Measurements from ENCODE around the gene CD300LG.

CD300LG gene

DNA sequence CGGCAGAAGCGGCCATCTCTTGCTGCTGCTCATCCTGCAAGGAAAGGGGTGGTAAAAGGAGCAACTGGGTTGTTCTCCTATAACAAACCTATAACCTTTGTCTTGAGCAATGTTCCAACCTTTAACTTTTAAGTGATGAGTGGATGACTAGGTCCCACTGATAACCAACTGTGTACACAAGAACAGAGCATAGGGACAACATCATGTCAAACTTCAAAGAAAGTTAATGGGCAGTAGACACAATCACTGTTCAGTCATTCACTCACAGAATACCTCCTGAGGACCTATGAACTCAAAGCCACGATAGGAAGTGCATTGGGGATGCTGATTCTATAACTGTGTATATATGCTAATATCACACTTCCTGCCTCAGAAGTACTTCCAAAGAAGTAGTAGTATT is 45.1 kb upstream of the CD300LG start:
- TF ChIP-seq, protein P1, sequence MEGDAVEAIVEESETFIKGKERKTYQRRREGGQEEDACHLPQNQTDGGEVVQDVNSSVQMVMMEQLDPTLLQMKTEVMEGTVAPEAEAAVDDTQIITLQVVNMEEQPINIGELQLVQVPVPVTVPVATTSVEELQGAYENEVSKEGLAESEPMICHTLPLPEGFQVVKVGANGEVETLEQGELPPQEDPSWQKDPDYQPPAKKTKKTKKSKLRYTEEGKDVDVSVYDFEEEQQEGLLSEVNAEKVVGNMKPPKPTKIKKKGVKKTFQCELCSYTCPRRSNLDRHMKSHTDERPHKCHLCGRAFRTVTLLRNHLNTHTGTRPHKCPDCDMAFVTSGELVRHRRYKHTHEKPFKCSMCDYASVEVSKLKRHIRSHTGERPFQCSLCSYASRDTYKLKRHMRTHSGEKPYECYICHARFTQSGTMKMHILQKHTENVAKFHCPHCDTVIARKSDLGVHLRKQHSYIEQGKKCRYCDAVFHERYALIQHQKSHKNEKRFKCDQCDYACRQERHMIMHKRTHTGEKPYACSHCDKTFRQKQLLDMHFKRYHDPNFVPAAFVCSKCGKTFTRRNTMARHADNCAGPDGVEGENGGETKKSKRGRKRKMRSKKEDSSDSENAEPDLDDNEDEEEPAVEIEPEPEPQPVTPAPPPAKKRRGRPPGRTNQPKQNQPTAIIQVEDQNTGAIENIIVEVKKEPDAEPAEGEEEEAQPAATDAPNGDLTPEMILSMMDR (IDR thresholded peaks at IDR 0.05; ENCODE audit: insufficient read depth, low read length, poor library complexity, severe bottlenecking): no peak
- no peak for TF ChIP-seq EZH2phosphoT487 (conservative IDR thresholded peaks at IDR 0.05; ENCODE audit: low read length)
- H2AFZ ChIP-seq (ENCODE audit: low read depth, low read length, severe bottlenecking): no peak overlapping the region
- no peaks in the 10 kb centered on the region for H3K36me3 ChIP-seq (ENCODE audit: low read length)
- no peaks in the 10 kb centered on the region for H3K27me3 ChIP-seq (ENCODE audit: low read length)
- no peak overlapping the region for H3K4me3 ChIP-seq (ENCODE audit: insufficient read depth, low read length, poor library complexity, severe bottlenecking)
- no peaks in the 10 kb centered on the region for H3K79me2 ChIP-seq (ENCODE audit: insufficient read depth, low read length)
- H3K4me2 ChIP-seq (ENCODE audit: low read depth, low read length, poor library complexity, severe bottlenecking): no peak overlapping the region
- no peaks in the 10 kb centered on the region for H3F3A ChIP-seq (ENCODE audit: insufficient read depth)
- H4K20me1 ChIP-seq (ENCODE audit: low read depth, low read length): no peaks in the 10 kb centered on the region
- no peak overlapping the region for H3K9ac ChIP-seq (ENCODE audit: low read length)
- no peak overlapping the region for H3K27ac ChIP-seq (ENCODE audit: low read depth, low read length)
- H3K9me2 ChIP-seq (replicated peaks; ENCODE audit: insufficient read depth, low read length): no peaks in the 10 kb centered on the region
- H3K9me3 ChIP-seq (ENCODE audit: insufficient read depth, low read length): no peaks in the 10 kb centered on the region

DNA sequence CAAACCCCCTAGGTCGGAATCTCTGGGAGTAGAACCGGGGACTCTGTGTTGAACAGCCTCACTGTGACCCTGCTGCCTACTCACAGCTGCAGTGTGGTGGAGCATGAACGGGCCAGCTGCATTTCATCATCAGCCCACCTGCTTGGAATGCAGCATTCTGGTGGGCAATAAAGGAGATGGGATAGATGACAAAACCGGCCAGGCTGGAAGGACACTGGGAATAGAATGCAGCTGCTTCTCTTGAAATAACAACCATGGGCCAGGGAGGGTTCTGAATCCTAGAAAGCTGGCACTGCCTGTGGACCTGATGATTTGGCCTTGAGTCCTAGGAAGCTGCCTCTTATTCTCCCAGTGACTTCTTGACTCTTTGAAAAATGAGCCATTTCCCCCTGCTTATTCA is 43.2 kb upstream of the CD300LG start:
- Histone ChIP-seq H3K4me3 (ENCODE audit: insufficient read depth, low read length, poor library complexity, severe bottlenecking) (no peak overlapping the region), H3K4me2 (ENCODE audit: low read depth, low read length, poor library complexity, severe bottlenecking) (no peak overlapping the region), H3F3A (ENCODE audit: insufficient read depth) (no peaks in the 10 kb centered on the region), H3K9me3 (ENCODE audit: insufficient read depth, low read length) (no peaks in the 10 kb centered on the region), H3K27ac (ENCODE audit: low read depth, low read length) (no peak overlapping the region), H3K9ac (ENCODE audit: low read length) (no peak overlapping the region), H3K79me2 (ENCODE audit: insufficient read depth, low read length) (no peaks in the 10 kb centered on the region), H2AFZ (ENCODE audit: low read depth, low read length, severe bottlenecking) (no peak overlapping the region), H3K9me2 (replicated peaks; ENCODE audit: insufficient read depth, low read length) (no peaks in the 10 kb centered on the region), H3K36me3 (ENCODE audit: low read length) (no peaks in the 10 kb centered on the region), H4K20me1 (ENCODE audit: low read depth, low read length) (no peaks in the 10 kb centered on the region), H3K27me3 (ENCODE audit: low read length) (no peaks in the 10 kb centered on the region)
- TF ChIP-seq, protein P1 (IDR thresholded peaks at IDR 0.05; ENCODE audit: insufficient read depth, low read length, poor library complexity, severe bottlenecking): no peak
- no peak for TF ChIP-seq EZH2phosphoT487 (conservative IDR thresholded peaks at IDR 0.05; ENCODE audit: low read length)

DNA sequence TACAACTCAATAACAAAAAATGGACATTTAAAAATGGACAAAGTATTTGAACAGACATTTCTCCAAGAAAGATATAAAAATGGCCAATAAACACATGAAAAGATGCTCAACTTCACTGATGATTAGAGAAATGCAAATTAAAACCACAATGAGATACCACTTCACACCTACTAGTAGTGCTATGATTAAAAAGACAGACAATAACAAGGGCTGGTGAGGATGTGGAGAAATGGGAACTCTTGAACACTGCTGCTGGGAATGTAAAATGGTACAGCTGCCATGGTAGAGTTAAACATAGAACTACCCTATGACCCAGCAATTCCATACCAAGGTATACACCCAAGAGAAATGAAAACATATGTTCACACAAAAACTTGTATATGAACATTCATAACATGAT is 41.9 kb upstream of the CD300LG start:
- no peak overlapping the region for H2AFZ ChIP-seq (ENCODE audit: low read depth, low read length, severe bottlenecking)

More for the DNA sequence above, 41.9 kb upstream of the CD300LG start:
- H3K9me2 ChIP-seq (replicated peaks; ENCODE audit: insufficient read depth, low read length): no peaks in the 10 kb centered on the region
- no peaks in the 10 kb centered on the region for H3K27me3 ChIP-seq (ENCODE audit: low read length)
- no peak overlapping the region for H3K27ac ChIP-seq (ENCODE audit: low read depth, low read length)
- no peaks in the 10 kb centered on the region for H3F3A ChIP-seq (ENCODE audit: insufficient read depth)
- H3K36me3 ChIP-seq (ENCODE audit: low read length): no peaks in the 10 kb centered on the region
- no peaks in the 10 kb centered on the region for H4K20me1 ChIP-seq (ENCODE audit: low read depth, low read length)
- no peak overlapping the region for H3K4me3 ChIP-seq (ENCODE audit: insufficient read depth, low read length, poor library complexity, severe bottlenecking)
- H3K9ac ChIP-seq (ENCODE audit: low read length): no peak overlapping the region
- no peaks in the 10 kb centered on the region for H3K9me3 ChIP-seq (ENCODE audit: insufficient read depth, low read length)
- no peak overlapping the region for H3K4me2 ChIP-seq (ENCODE audit: low read depth, low read length, poor library complexity, severe bottlenecking)
- TF ChIP-seq, protein P1 (IDR thresholded peaks at IDR 0.05; ENCODE audit: insufficient read depth, low read length, poor library complexity, severe bottlenecking): no peak
- TF ChIP-seq EZH2phosphoT487 (conservative IDR thresholded peaks at IDR 0.05; ENCODE audit: low read length): no peak
- H3K79me2 ChIP-seq (ENCODE audit: insufficient read depth, low read length): no peaks in the 10 kb centered on the region
